CD4-positive, alpha-beta T cell (primary cell): Measurements from ENCODE around the gene ARHGAP10. TPM values are rescaled to one million over a fixed set of nuclear protein-coding genes. Genes with fewer than 3 reads are reported as not detected.

Experiments used
- ATAC-seq: fragments of 200-7000 bp; cut with Tn5 transposase; one replicate; pipeline ENCODE4 v1.10.0; 2022; ENCODE audit warnings: mild to moderate bottlenecking; ENCODE audit not compliant: poor library complexity
- CTCF ChIA-PET: fragments of 350-600 bp; sonication (Branson Sonifier 250); formaldehyde crosslinking; loops from one replicate; lab custom pipeline; 2021; ENCODE audit warnings: antibody characterized with exemption, inconsistent platforms; lab: Charles Lee
- POLR2A ChIA-PET: fragments of 350-600 bp; sonication (Branson Sonifier 250); formaldehyde crosslinking; loops from one replicate; lab custom pipeline; 2021; ENCODE audit warnings: antibody characterized with exemption, inconsistent platforms; lab: Charles Lee
- DNase-seq, 14 experiments: peaks; one replicate each; pipeline ENCODE4 v3.0.0-alpha.2; 2013 to 2020; ENCODE audit warnings: mixed read lengths in 2 of 14
- H3K27ac ChIP-seq, 2 donors: one replicate each; pipeline versions ENCODE4 v1.5.1 to v1.7.0; 2013; ENCODE audit warnings: low read length in 2 of 2, low read depth in 1 of 2, mild to moderate bottlenecking in 1 of 2
- H3K27me3 ChIP-seq, 2 experiments: 1 replicate in 1 of 2; 2 replicates in 1 of 2; pipeline versions ENCODE4 v1.6.1 to v1.7.0; 2013; ENCODE audit warnings: low read length in 2 of 2, control low read depth in 1 of 2, mild to moderate bottlenecking in 1 of 2, moderate library complexity in 1 of 2; ENCODE audit not compliant: insufficient read depth in 2 of 2, control insufficient read depth in 1 of 2
- H3K36me3 ChIP-seq: one replicate; pipeline ENCODE4 v1.6.1; 2013; ENCODE audit warnings: low read length, control low read depth; ENCODE audit not compliant: insufficient read depth
- H3K4me1 ChIP-seq: one replicate; pipeline ENCODE4 v1.6.1; 2013; ENCODE audit warnings: low read length, control low read depth; ENCODE audit not compliant: insufficient read depth
- H3K4me3 ChIP-seq: one replicate; pipeline ENCODE4 v1.5.1; 2013; ENCODE audit warnings: mild to moderate bottlenecking, low read length, moderate library complexity
- H3K9me3 ChIP-seq, 2 experiments: 1 replicate in 1 of 2; 2 replicates in 1 of 2; pipeline versions ENCODE4 v1.6.1 to v1.7.0; 2013; ENCODE audit warnings: low read length in 2 of 2, mild to moderate bottlenecking in 2 of 2, control low read depth in 1 of 2, moderate library complexity in 1 of 2; ENCODE audit not compliant: control insufficient read depth in 1 of 2, insufficient read depth in 1 of 2
- H3K27ac Mint-ChIP-seq: one replicate; pipeline ENCODE4 v1.8.0; 2020; ENCODE audit warnings: mixed read lengths
- H3K27me3 Mint-ChIP-seq: one replicate; pipeline ENCODE4 v1.8.0; 2021; ENCODE audit warnings: mixed read lengths
- H3K36me3 Mint-ChIP-seq: one replicate; pipeline ENCODE4 v1.8.0; 2021; ENCODE audit warnings: low read depth, mixed read lengths
- H3K4me1 Mint-ChIP-seq: one replicate; pipeline ENCODE4 v1.8.0; 2021; ENCODE audit warnings: low read depth, mixed read lengths
- H3K4me3 Mint-ChIP-seq: one replicate; pipeline ENCODE4 v1.8.0; 2020; ENCODE audit warnings: mild to moderate bottlenecking, mixed read lengths
- H3K9me3 Mint-ChIP-seq: one replicate; pipeline ENCODE4 v1.8.0; 2020; ENCODE audit warnings: mixed read lengths
- intact Hi-C, 2 experiments: fragments of 100-400 bp; cut with DNase I in 1 of 2; cut with micrococcal nuclease in 1 of 2; formaldehyde crosslinking; loops; one replicate each; pipeline versions ENCODE4 v1.15.1 to v1.9.0; 2023 to 2025; cut with DNase I, micrococcal nuclease
- total RNA-seq, 174 experiments: library from RNA in 2 of 174; stranded (reverse) in 2 of 174; gene quantifications; one replicate each; pipeline ENCODE4 v1.2.3 and lab custom pipeline; 2021 to 2026
- TF ChIP-seq, protein P1 (sequence below): fragments of 200-600 bp; IDR thresholded peaks from one replicate; pipeline ENCODE4 v1.8.0; 2022; ENCODE audit warnings: antibody characterized with exemption, mild to moderate bottlenecking

Gene ARHGAP10
- total RNA-seq, 2 experiments from 2014 or later, result 5.6 to 5.7 TPM

DNA sequence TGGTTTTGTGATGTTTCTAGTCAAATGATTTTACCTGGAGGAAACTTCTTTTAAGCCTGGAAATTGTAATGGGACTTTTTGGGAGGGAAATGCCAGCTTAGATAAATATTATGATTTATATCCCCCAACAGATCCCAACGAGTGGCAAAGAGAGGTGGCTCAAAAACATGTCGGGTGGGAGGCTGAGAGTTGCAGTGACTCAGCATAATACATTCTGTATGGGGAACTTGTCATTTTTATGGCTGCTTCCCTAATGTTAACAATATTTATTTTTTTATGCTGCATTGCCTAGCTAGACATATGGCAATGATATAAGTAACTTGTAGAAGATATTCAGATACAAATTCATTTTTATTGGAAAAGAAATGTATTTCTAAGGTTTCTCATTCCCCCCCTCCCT is 219.0 kb downstream of the ARHGAP10 start:
- H3K4me1 ChIP-seq, result no peaks in the 10 kb centered on the region
- H3K36me3 ChIP-seq, result no peaks in the 10 kb centered on the region
- Mint-ChIP-seq H3K4me1 (no peaks in the 10 kb centered on the region), H3K36me3 (peaks cover 50% of the 10 kb centered on the region), H3K27ac (no peak overlapping the region), H3K27me3 (no peaks in the 10 kb centered on the region), H3K9me3 (peaks cover 4% of the 10 kb centered on the region), H3K4me3 (no peak overlapping the region)
- ATAC-seq, result no peak
- CTCF ChIA-PET, result no interaction called here
- H3K27ac ChIP-seq, result no peak overlapping the region
- no peak for DNase-seq
- H3K4me3 ChIP-seq, result no peak overlapping the region
- TF ChIP-seq, protein P1, sequence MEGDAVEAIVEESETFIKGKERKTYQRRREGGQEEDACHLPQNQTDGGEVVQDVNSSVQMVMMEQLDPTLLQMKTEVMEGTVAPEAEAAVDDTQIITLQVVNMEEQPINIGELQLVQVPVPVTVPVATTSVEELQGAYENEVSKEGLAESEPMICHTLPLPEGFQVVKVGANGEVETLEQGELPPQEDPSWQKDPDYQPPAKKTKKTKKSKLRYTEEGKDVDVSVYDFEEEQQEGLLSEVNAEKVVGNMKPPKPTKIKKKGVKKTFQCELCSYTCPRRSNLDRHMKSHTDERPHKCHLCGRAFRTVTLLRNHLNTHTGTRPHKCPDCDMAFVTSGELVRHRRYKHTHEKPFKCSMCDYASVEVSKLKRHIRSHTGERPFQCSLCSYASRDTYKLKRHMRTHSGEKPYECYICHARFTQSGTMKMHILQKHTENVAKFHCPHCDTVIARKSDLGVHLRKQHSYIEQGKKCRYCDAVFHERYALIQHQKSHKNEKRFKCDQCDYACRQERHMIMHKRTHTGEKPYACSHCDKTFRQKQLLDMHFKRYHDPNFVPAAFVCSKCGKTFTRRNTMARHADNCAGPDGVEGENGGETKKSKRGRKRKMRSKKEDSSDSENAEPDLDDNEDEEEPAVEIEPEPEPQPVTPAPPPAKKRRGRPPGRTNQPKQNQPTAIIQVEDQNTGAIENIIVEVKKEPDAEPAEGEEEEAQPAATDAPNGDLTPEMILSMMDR, result no peak
- no peaks in the 10 kb centered on the region for H3K9me3 ChIP-seq
- POLR2A ChIA-PET, result no interaction called here
- intact Hi-C loops, result no loop called here
- no peaks in the 10 kb centered on the region for H3K27me3 ChIP-seq

DNA sequence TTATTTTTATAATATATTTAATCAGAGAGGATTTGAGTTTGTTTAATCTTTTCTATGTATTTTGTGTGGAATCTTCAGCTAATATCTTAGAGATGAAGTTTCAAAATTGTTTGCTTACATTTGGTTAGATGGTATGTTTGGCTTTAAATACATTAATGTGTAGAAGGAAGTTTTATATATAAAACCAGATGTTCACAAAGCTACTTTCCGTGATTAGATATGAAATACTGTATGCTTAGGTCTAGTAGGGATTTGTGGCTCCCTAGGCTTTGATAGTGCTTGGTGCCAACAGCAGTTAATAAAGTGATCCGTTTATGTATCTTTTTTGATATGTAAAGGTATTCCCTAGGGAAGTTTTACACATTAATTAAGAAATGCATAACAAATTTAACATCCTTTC is 223.0 kb downstream of the ARHGAP10 start:
- intact Hi-C loops, result no loop called here
- Histone ChIP-seq H3K4me3 (no peak overlapping the region), H3K36me3 (no peaks in the 10 kb centered on the region), H3K27ac (no peak overlapping the region), H3K4me1 (no peaks in the 10 kb centered on the region), H3K9me3 (no peaks in the 10 kb centered on the region), H3K27me3 (no peaks in the 10 kb centered on the region)
- Mint-ChIP-seq H3K4me3 (no peak overlapping the region), H3K27me3 (no peaks in the 10 kb centered on the region), H3K27ac (no peak overlapping the region), H3K9me3 (peaks cover 4% of the 10 kb centered on the region), H3K4me1 (no peaks in the 10 kb centered on the region), H3K36me3 (peaks cover 30% of the 10 kb centered on the region)
- no peak for DNase-seq
- CTCF ChIA-PET, result no interaction called here
- TF ChIP-seq, protein P1, result no peak
- POLR2A ChIA-PET, result no interaction called here
- ATAC-seq, result no peak

DNA sequence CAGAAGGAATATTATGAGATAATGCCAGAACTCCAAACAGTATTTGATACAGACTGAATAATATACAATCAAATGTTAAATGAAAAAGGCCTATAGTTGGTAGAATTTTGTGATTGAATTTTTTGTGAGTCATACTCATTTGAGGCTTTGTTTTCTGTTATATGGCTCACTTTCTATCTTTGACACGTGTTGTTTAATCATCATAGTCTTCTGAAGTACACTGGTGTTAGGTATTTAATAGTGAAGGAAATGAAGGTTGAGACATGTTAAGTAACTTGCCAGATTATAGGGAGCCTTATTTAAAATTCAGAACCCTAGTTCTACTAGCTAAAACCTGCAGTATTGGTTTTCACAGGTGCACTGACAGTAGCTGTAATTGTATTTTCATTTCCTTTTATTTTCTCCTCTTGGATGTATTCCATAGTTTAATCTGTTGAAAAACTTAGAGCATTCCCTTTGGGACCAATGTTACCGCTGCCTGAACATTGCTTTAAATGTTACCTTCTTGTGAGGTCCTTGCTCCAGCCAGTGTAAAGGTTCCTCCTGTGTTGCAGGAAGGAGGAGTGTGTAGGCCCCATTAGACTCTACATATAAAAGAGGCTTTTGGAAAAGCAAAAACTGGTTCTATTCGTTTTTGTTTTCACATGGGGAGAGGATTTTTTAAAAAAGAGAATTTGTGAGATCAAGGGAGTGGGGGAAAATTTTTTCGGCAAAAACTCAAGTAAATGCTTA is 224.1 kb downstream of the ARHGAP10 start:
- H3K9me3 ChIP-seq, result no peaks in the 10 kb centered on the region
- peaks cover 28% of the 10 kb centered on the region for H3K36me3 Mint-ChIP-seq
- ChIA-PET CTCF (no interaction called here), POLR2A (no interaction called here)
- DNase-seq (no peak), ATAC-seq (no peak)
- H3K27ac Mint-ChIP-seq, result no peak overlapping the region
- no peaks in the 10 kb centered on the region for H3K27me3 ChIP-seq
- no peak overlapping the region for H3K4me3 ChIP-seq
- no peaks in the 10 kb centered on the region for H3K4me1 Mint-ChIP-seq
- H3K9me3 Mint-ChIP-seq, result peaks cover 4% of the 10 kb centered on the region
- no peaks in the 10 kb centered on the region for H3K4me1 ChIP-seq
- no peak overlapping the region for H3K4me3 Mint-ChIP-seq
- H3K36me3 ChIP-seq, result no peaks in the 10 kb centered on the region
- TF ChIP-seq, protein P1, result no peak
- no peak overlapping the region for H3K27ac ChIP-seq
- H3K27me3 Mint-ChIP-seq, result no peaks in the 10 kb centered on the region
- intact Hi-C loops, result no loop called here
